Activated naive CD4-positive, alpha-beta T cell treated with anti-CD3 and anti-CD28 coated beads, Interleukin-2, amount 50 U/mL, for 16 hours (primary cell): ENCODE results near the gene OR52K1.
"Not testable (repeated sequence)": the region's sequence is repeated elsewhere in the genome, so short reads cannot be mapped to it uniquely, and the experiment has no call there.

Experiments used
- DNase-seq: peaks from one replicate; pipeline ENCODE4 v3.0.0-alpha.2; 2020

The OR52K1 gene

DNA sequence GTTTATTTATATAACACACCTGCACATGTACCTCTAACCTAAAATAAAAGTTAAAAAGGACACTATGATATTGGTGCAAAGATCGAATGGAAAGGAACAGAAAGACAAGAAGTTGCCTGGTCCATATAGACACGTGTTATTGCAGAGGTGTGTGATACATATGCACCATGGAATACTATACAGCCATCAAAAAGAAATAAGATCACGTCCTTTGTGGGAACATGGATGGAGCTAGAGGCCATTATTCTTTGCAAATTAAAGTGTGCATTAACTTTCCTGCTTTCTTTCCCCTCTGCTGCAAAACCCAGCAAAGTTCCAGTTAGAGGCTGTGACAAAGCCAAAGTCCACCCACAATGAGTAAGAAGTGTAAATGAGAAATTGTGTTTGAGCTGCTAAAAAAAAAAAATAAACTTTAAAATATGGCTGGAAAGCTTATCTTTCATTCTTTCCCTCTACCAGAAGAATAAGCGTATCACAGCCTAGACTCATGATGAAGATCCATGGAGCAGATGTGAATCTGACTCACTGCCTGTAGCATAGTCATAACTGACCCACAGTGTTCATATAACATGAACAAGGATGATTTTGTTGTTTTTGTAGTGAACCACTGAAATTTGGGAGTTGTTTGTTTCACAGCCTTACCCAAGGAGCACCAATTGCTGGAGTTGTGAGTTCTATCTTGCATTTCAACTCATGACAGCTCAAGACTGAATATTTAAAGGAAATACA, 9.6 kb downstream of the OR52K1 start:
- DNase-seq: no peak

DNA sequence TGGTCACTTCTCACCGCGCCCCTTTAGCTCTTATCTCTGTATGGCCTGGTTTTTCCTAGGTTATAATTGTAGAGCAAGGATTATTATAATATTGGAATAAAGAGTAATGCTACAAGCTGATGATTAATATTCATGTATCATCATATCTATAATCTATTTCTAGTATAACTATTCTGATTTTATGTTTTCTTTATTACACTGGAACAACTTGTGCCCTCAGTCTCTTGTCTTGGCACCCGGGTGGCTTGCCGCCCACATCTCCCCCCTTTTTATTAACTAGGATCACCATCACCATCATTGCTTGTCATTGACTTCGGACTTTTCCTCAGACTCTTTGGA, 11.0 kb downstream of the OR52K1 start:
- DNase-seq: no peak

DNA sequence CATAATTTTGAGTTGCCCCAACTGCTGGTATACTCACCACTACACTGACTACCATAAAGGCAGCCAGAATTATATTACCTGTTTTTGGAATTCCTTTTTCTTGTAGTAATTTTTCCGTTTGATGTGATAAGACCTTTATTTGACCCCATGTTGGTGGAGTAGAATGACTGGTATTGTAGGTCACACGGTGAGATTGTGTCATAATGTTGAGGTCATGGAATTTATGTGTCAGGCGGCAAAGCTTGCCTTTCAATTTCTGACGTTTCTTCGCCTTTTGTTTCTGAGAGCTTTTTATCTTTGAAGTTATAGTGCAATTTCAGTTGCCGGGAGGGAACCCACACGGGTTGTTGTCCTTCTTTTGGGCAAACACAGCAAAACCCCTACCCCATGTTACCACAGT, 13.0 kb downstream of the OR52K1 start:
- no peak for DNase-seq

DNA sequence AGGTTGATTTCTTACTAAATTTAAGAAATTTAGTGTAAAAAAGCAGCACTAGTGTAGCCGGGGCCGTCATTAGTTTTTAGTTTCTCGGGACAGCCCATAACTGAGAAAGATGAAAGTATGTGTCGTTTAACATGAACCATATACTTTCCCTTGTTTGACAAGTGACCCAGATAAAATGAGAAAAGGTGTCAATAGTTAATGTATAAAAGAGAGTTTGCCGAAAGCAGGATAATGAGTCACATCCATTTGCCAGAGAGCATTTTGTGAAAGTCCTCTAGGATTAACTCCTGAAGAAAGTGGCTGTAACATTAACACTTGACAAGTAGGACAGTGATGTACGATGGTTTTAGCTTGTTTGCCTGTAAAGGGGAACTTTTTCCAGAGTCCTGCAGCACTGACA, 13.5 kb downstream of the OR52K1 start:
- no peak for DNase-seq

DNA sequence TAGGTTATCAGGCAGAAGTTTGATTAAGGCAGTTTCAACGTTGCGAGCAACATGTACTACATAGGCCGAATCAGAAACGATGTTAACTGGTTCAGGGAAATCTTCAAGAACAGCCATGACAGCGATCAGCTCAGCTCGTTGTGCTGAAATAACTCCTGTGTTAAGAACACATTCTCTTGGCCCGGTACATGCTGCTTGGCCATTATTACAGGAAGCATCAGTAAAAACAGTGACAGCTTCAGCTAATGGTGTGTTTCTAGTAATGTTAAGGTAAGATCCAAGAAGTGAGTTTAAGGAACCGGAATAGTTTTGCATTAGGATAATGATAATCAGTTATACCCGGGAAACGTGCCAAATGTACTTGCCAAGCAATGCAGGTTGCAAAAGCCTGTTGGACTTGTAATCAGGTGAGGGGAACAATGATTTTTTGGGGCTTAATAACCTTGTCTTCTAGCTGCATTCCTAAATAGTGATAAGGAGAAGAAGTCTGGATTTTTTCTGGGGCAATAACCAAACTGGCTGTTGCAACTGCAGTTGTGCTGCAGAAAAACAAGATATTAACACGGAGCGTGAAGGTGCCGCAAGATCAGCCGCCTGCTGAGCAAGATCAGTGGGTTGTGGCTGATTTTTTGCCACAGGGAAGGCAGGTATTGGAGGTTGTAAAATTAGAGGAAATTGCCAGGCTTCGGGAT, 14.3 kb downstream of the OR52K1 start:
- DNase-seq: no peak

DNA sequence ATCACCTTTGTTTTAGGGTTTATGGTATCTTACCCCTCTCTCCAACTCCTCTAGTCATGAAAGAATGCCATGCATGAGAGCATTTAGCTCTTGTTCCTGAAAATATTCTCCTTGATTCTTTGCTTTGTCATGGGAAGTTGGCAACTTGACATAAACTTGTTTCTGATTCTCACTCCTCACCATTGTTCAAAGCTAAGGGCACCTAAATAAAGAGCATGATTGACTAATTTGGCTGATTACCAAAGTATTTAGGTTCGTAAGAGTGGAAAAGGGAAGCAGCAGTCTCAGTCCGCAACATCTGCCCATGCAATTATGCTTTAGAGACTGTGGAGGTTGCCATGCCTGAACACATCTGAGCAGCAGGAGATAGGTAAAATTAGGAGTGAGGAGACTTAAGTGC, 26.4 kb downstream of the OR52K1 start:
- no peak for DNase-seq

DNA sequence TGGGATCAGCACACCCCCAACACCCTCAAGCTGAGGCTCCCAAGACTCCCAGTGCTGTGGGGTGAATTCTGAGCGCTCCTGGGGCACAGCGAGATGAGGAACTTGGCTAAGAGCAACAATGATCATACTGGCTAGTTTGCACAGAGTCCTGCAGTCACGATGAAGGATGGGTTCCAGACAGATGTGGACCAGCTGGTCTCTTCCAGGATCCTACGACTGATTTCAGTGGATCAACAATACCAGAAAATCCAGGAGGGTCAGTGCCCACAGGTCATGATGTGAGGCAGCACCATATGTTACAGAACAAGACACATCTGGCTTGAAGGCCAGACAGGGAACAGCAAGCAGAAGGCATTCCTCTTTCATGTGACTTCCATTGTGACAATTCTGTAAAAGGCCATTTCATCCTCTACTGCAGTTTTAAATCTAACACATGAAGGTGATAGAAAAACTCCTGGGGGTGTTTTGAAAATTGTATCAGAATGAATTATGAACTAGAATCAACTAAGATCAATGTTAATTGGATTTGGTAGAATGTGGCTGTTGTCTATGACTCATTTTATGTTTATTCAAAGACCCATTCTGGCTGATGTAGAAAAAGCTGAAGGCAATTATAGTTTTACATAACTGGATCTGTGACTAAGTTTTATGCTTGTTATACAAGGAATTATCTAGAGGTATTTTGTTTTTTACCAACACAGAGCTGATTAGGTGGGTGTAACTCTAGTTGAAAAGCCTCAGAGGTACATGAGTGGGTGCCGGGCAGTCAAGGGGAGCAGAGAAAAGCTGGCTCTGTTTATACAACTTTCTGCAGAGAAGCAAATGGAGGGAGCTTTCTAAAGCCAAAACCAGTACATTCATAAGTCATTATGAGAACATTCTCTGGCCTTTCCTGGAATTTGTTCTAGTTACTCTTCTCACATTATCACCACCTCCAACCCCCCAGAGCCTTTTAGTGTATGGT, 29.1 kb downstream of the OR52K1 start:
- DNase-seq: no peak

DNA sequence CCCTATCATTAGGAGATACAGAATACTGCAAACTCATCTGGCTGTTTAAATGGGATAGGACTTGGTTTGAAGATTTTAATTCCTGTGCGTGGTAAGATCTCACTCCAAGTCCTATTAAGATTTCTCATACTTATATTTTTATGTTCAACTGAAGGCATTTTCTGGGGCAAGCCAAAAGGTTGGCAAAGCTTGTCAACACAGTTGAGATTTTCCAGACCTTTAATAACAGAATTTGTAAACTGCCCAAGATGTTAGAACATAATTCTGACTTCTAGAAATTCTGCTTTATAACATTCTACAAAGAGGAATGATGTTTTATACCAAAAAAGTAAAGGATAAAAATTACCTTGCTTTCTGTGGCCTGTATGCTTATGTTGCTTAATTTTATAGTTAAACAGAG, 31.8 kb downstream of the OR52K1 start:
- DNase-seq: no peak

DNA sequence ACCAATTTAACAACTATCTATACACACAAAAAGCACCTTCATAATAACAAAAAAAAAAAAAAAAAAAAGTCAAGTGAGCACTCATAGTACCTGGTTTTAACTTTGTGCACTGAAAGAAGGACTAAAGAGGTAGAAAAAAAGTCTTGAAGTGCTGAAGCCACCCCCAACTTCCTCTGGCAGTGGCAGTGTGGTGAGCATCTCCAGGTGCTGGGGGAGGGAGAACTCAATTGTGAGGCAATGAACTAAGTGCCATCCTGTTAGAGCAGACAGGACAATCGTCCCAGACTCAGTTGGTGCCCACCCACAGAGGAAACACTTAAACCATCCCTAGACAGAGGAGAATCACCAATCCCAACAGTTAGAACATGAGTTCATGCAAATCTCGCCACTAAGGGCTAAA, 39.9 kb downstream of the OR52K1 start:
- DNase-seq: no peak

DNA sequence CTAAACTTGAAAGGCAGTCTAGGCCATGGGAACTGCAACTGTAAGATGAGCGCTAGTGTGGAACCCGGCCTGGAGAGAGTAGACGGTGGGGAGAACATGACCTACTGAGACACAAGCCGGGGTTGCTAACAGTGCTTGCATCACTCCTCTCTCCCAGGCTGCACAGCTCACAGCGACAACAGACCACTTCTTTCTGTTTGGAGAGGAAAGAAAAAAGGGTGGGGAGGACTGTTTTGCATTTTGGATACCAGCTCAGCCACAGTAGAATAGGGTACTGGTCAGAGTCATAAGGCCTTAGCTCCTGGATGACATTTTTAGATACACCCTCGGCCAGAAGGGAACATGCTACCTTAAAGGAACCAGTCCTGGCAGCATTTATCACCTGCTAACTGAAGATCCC, 40.3 kb downstream of the OR52K1 start:
- DNase-seq: no peak

DNA sequence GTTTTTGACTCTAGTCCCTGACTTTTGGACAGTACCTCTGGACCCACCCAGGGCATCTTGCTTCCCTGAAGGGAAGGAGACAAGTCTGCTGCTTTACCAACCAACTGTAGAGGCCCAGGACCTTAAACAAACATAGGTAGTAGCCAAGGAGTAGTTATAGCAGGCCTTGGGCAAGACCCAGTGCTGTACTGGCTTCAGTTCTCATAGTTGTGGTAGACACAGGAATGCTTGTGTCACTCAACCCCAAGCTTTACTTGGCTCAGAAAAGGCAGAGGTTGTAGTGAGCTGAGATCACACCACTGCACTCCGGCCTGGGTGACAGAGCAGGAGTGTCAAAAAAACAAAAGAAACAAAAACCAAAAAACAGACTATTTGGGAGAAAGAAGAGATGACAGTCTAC, 41.2 kb downstream of the OR52K1 start:
- no peak for DNase-seq

DNA sequence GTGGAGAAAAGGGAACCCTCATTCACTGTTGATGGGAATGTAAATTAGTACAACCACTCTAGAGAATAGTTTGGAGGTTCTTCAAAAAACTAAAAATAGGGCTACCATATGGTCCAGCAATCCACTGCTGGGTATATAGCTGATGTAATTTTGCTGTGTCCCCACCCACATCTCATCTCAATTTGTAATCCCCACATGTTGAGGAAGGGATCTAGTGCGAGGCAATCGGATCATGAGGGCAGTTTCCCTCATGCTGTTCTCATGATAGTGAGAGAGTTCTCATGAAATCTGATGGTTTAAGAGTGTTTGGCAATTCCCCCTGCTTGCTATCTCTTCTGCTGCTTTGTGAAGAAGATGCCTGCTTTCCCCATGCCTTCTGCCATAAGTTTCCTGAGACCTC, 45.5 kb downstream of the OR52K1 start:
- no peak for DNase-seq

DNA sequence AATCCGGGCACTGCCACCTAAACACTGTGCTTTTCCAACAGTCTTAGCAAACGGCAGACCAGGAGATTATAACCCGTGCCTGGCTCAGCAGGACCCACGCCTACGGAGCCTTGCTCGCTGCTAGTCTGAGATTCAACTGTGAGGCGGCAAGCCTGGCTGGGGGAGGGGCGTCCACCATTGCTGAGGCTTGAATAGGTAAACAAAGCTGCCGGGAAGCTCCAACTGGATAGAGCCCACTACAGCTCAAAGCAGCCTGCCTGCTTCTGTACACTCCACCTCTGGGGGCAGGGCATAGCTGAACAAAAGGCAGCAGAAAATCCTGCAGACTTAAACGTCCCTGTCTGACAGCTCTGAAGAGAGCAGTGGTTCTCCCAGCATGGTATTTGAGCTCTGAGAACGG, 49.2 kb downstream of the OR52K1 start:
- DNase-seq: not testable (repeated sequence)

DNA sequence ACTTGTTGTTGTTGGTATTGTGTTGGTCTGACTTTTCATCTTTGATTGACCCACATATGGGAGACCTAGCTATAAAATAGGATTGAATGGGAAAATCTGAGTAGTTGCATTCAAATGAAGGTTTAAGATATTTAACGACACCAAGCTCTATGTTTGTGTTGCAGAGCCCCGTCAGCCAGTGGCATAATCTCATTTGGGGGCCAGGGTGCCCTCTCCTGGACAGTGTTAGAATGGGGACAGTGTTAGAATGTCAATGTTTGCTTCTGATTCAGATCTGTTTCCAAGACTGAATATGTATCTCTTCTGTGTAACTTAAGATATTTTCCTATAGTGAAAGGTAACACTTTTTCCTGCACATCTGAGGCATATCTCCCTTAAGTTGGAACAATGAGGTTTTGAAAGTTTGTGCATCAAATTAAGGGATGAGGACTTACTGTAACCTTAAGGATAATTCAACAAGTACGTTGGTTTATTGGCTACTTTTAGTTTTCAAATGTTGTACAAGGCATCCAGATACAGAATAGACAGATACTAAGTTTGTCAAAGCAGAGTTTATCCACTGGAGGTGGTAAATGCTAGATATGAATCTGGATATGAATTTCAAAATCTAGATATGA, 57.3 kb downstream of the OR52K1 start:
- DNase-seq: peak; percentile 50

DNA sequence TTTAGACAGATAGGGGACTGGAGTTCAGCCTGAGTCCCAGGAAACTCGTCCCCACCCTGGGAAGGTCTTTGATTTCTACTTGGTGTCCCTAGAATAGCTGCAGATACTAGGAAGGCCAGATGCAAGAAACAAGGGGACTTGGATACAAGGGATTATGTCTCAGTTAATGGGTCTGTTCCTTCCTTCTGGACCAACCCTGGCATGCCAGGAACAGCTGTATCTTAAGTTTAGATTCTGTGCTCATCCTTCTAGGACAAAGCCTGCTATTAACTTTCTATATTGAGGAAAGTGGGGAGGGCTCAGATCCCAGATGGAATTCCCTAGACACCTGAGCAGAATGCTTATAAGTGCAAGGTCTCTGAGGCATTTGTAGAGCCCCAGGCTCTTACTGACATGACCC, 58.6 kb downstream of the OR52K1 start:
- no peak for DNase-seq
